Chondrocyte (in vitro differentiated cells): ENCODE data around the gene GCNT4. TPM values are rescaled to one million over a fixed set of nuclear protein-coding genes. Genes with fewer than 3 reads are reported as not detected.

ENCODE experiments used
- DNase-seq: peaks from one replicate; pipeline ENCODE4 v3.0.0; 2021; ENCODE audit warnings: mixed read lengths, low spot score
- H3K27ac Mint-ChIP-seq: one replicate; pipeline ENCODE4 v1.8.0; 2021; ENCODE audit warnings: mild to moderate bottlenecking, moderate library complexity, mixed read lengths; ENCODE audit not compliant: unreplicated experiment
- H3K27me3 Mint-ChIP-seq: 2 replicates; pipeline ENCODE4 v1.8.0; 2021; ENCODE audit warnings: low read depth, mixed read lengths
- H3K36me3 Mint-ChIP-seq: 2 replicates; pipeline ENCODE4 v1.8.0; 2021; ENCODE audit warnings: low read depth, mixed read lengths
- H3K4me1 Mint-ChIP-seq: 2 replicates; pipeline ENCODE4 v1.8.0; 2021; ENCODE audit warnings: low read depth, mild to moderate bottlenecking, mixed read lengths
- H3K4me3 Mint-ChIP-seq: one replicate; pipeline ENCODE4 v1.8.0; 2021; ENCODE audit warnings: mild to moderate bottlenecking, moderate library complexity, mixed read lengths; ENCODE audit not compliant: unreplicated experiment
- H3K9me3 Mint-ChIP-seq: 2 replicates; pipeline ENCODE4 v1.8.0; 2021; ENCODE audit warnings: low read depth, mixed read lengths
- total RNA-seq: library from RNA; stranded (reverse); gene quantifications from 3 replicates; pipeline ENCODE4 v1.2.1, GENCODE V29; 2021
- TF ChIP-seq, protein P1 (sequence below): fragments of 200-600 bp; sonication (generic); IDR thresholded peaks from 2 replicates; pipeline ENCODE4 v1.5.0; 2021; ENCODE audit warnings: antibody characterized with exemption, mild to moderate bottlenecking, moderate library complexity

The GCNT4 gene
- total RNA-seq, 1 donor from 2014 or later, result 2.6 TPM

DNA sequence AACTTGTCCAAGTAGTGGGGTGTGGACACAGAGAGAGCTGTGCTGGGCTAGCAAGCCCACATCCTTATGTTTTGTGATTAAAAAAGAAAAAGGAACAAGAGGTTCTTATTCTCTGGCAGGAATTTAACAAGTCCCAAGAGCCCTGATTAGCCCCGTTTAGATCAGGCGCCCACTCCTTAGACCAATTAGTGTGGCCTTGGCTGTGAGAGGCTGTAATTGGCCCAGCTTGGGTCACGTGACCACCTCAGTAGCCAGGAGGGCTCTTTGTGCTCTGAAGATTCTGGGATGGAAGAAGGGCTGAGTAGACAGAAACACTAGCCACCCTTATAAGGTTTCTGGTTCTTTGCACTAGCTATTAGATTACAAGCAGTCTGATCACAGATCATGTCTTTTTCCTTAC lies 31.1 kb downstream of the GCNT4 start:
- Mint-ChIP-seq H3K4me1 (peaks cover 8% of the 10 kb centered on the region), H3K4me3 (no peak overlapping the region), H3K27me3 (no peaks in the 10 kb centered on the region), H3K36me3 (no peaks in the 10 kb centered on the region), H3K9me3 (no peaks in the 10 kb centered on the region), H3K27ac (no peak overlapping the region)
- DNase-seq, result no peak
- TF ChIP-seq, protein P1, sequence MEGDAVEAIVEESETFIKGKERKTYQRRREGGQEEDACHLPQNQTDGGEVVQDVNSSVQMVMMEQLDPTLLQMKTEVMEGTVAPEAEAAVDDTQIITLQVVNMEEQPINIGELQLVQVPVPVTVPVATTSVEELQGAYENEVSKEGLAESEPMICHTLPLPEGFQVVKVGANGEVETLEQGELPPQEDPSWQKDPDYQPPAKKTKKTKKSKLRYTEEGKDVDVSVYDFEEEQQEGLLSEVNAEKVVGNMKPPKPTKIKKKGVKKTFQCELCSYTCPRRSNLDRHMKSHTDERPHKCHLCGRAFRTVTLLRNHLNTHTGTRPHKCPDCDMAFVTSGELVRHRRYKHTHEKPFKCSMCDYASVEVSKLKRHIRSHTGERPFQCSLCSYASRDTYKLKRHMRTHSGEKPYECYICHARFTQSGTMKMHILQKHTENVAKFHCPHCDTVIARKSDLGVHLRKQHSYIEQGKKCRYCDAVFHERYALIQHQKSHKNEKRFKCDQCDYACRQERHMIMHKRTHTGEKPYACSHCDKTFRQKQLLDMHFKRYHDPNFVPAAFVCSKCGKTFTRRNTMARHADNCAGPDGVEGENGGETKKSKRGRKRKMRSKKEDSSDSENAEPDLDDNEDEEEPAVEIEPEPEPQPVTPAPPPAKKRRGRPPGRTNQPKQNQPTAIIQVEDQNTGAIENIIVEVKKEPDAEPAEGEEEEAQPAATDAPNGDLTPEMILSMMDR, result no peak

DNA sequence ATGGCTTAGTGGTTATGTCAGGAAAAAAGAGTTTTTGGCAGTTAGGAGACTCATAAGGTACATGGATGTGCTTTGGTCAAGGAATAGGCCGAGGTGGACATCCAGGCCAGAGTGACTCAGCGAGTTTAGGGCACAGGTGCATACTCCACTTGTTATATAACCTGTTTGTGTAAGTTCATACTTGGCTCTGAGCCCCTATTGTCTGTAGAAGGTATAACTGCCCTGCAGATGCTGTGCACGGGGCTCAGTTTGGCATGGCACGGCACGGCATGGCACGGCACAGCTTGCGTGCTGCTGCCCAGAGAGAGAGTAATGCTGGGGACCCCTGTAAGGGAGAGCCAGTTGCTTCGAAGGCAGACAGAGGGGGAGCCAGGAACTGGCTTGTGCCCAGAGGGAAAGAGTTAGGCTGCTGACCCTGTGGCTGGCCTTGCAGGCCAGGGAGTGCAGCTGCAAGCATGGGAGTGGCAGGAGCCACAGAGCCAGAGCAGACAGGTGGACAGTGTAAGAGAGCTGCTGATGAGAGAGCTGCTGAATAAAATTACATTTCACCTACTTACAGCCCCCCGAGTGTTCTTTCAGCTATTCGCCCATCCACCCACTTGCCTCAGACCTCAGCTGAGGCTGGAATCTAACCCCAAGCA lies 32.2 kb downstream of the GCNT4 start:
- H3K4me3 Mint-ChIP-seq, result no peak overlapping the region
- TF ChIP-seq, protein P1, result no peak
- no peak overlapping the region for H3K27ac Mint-ChIP-seq
- DNase-seq, result no peak
- H3K9me3 Mint-ChIP-seq, result no peaks in the 10 kb centered on the region
- H3K36me3 Mint-ChIP-seq, result no peaks in the 10 kb centered on the region
- peaks cover 8% of the 10 kb centered on the region for H3K4me1 Mint-ChIP-seq
- H3K27me3 Mint-ChIP-seq, result no peaks in the 10 kb centered on the region

DNA sequence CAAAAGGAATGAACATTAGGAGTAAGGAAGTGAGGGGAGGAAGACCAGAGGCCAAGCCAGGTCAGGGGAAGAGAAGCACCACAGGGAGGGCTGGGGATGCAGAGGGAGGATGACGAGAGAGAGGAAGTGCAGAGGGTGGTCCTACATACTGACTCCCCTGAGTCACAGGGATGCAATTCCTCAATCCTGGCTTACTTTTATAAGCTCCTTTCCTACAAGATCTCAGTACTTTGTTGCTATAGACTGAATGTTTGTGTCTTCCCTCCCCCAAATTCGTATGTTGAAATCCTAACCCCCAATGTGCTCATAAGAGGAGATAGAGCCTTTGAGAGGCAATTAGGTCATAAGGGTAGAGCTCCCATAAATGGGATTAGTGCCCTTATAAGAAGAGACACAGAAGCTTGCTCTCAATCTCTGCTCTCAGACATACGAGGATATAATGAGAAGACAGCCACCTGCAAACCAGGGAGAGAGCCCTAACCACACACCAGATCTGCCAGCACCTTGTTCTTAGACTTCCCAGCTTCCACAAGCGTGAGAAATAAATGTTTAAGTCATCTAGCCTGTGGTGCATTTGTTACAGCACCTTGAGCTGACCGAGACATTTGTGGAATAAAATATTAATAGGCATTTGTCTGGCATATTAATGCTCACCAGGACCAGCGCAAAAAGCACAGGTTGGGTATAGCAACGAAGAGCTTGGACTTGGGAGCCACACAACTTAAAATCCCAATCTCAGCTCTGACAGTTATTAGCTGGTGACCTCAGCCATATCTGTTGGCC lies 33.4 kb downstream of the GCNT4 start:
- TF ChIP-seq, protein P1, result no peak
- Mint-ChIP-seq H3K9me3 (peaks cover 4% of the 10 kb centered on the region), H3K4me3 (no peak overlapping the region), H3K27me3 (no peaks in the 10 kb centered on the region), H3K27ac (no peak overlapping the region), H3K4me1 (peaks cover 3% of the 10 kb centered on the region), H3K36me3 (no peaks in the 10 kb centered on the region)
- DNase-seq, result no peak

DNA sequence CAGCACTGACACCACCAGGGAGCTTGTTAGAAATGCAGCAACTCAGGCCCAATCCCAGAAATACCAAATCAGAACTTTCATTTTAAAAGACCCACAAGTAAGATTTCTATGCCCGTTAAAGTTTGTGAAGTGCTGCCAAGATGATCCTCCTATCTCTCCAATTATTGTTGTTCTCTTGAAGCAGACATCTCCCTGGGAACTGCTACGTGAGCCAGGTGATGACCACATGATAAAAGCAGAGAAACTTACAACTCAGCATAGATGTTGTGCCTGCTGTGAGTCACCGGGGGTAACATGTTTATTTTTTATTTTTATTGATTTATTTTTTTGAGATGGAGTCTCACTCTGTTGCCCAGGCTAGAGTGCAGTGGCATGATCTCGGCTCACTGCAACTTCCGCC lies 34.4 kb downstream of the GCNT4 start:
- no peaks in the 10 kb centered on the region for H3K4me1 Mint-ChIP-seq
- DNase-seq, result no peak
- no peak overlapping the region for H3K27ac Mint-ChIP-seq
- H3K4me3 Mint-ChIP-seq, result no peak overlapping the region
- H3K27me3 Mint-ChIP-seq, result no peaks in the 10 kb centered on the region
- TF ChIP-seq, protein P1, result no peak
- H3K36me3 Mint-ChIP-seq, result no peaks in the 10 kb centered on the region
- H3K9me3 Mint-ChIP-seq, result peaks cover 4% of the 10 kb centered on the region

DNA sequence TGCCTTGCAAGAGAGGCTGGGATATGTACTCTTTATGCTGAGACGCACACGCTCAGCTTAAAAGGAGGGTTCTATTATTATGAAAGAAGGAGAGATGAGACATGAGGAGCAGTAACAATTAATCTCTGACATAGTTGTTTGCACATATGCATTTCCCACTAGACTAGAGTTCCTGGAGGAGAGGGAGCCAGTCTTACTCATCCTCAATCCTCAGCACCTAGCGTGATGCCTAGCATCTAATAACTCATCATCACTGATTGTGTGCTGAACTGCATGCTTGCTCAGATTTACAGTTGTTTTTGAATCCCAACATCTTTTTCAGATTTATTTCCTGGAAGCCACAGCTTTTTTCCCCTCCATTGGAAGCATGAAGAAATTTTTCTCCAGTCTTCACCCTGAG lies 35.5 kb downstream of the GCNT4 start:
- H3K27me3 Mint-ChIP-seq, result no peaks in the 10 kb centered on the region
- TF ChIP-seq, protein P1, result no peak
- peaks cover 4% of the 10 kb centered on the region for H3K9me3 Mint-ChIP-seq
- H3K4me3 Mint-ChIP-seq, result no peak overlapping the region
- H3K36me3 Mint-ChIP-seq, result no peaks in the 10 kb centered on the region
- H3K4me1 Mint-ChIP-seq, result no peaks in the 10 kb centered on the region
- DNase-seq, result no peak
- H3K27ac Mint-ChIP-seq, result no peak overlapping the region
